ENCODE measurements around the gene ITPR2.

The ITPR2 gene

DNA sequence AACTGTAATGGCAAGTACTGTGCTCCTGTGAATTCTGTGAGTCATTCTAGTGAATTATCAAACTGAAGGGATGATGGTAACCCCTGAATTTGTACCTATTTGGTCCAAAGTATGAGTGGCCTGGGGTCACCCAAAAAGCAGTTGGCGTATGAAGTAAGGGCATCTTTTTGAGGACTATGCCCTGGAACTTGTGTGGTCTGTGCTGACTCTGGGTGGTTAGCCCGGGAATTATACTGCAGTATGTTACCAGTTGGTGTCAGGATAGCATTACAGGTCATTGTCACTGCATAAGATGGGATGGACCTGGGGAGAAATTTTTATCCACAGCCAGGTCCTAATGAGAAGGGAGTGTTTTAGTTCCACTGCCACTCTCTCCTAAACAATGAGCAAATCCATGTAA is 462.9 kb downstream of the ITPR2 start:
- H3K27ac ChIP-seq (ENCODE audit: low read depth, low read length, poor library complexity, severe bottlenecking), result no peak overlapping the region
- no peaks in the 10 kb centered on the region for H3K4me1 ChIP-seq (ENCODE audit: insufficient read depth, low read length, severe bottlenecking)
- H3K9me2 ChIP-seq (ENCODE audit: low read depth, low read length), result no peaks in the 10 kb centered on the region
- no peaks in the 10 kb centered on the region for H3K79me2 ChIP-seq (ENCODE audit: insufficient read depth, low read length)
- TF ChIP-seq, protein P1, sequence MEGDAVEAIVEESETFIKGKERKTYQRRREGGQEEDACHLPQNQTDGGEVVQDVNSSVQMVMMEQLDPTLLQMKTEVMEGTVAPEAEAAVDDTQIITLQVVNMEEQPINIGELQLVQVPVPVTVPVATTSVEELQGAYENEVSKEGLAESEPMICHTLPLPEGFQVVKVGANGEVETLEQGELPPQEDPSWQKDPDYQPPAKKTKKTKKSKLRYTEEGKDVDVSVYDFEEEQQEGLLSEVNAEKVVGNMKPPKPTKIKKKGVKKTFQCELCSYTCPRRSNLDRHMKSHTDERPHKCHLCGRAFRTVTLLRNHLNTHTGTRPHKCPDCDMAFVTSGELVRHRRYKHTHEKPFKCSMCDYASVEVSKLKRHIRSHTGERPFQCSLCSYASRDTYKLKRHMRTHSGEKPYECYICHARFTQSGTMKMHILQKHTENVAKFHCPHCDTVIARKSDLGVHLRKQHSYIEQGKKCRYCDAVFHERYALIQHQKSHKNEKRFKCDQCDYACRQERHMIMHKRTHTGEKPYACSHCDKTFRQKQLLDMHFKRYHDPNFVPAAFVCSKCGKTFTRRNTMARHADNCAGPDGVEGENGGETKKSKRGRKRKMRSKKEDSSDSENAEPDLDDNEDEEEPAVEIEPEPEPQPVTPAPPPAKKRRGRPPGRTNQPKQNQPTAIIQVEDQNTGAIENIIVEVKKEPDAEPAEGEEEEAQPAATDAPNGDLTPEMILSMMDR (IDR thresholded peaks at IDR 0.05; ENCODE audit: low read length), result no peak
- no peak for TF ChIP-seq EZH2 (IDR thresholded peaks at IDR 0.05; ENCODE audit: borderline replicate concordance, low read length)
- no peak overlapping the region for H3K4me3 ChIP-seq (ENCODE audit: low read depth, low read length, poor library complexity, severe bottlenecking)
- no peaks in the 10 kb centered on the region for H3F3A ChIP-seq (ENCODE audit: insufficient read depth, low read length)
- H3K27me3 ChIP-seq (ENCODE audit: insufficient read depth, low read length), result no peaks in the 10 kb centered on the region
- no peaks in the 10 kb centered on the region for H3K36me3 ChIP-seq (ENCODE audit: insufficient read depth, low read length)
- H3K9ac ChIP-seq (ENCODE audit: low read length), result no peak overlapping the region
- no peak overlapping the region for H2AFZ ChIP-seq (ENCODE audit: low read length)
- no peaks in the 10 kb centered on the region for H3K9me3 ChIP-seq (ENCODE audit: low read length)
- no peaks in the 10 kb centered on the region for H4K20me1 ChIP-seq (ENCODE audit: insufficient read depth, low read length)
- H3K4me2 ChIP-seq (ENCODE audit: low read length), result no peak overlapping the region

DNA sequence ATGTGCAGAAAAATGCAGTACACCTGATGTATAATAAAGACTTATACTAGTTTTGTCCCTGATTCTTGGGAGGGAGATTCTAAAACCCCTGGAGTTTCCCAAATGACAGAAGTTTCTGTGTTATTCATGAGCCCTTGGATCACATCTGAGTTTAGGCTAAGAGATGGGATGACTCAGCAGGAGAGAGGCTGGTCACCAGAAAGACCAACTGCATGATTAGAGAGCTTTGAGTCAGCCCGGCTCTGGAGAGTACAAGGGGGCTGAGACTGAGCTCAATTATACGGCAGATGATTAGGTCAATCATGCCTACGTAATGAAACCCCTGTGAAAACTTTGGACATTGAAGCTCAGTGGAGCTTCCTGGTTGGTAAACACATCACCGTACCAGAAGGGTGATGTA is 463.4 kb downstream of the ITPR2 start:
- H3K27me3 ChIP-seq (ENCODE audit: insufficient read depth, low read length), result no peaks in the 10 kb centered on the region
- no peak overlapping the region for H3K4me3 ChIP-seq (ENCODE audit: low read depth, low read length, poor library complexity, severe bottlenecking)
- no peak overlapping the region for H2AFZ ChIP-seq (ENCODE audit: low read length)
- H3K4me2 ChIP-seq (ENCODE audit: low read length), result no peak overlapping the region
- no peaks in the 10 kb centered on the region for H3K4me1 ChIP-seq (ENCODE audit: insufficient read depth, low read length, severe bottlenecking)
- H3K36me3 ChIP-seq (ENCODE audit: insufficient read depth, low read length), result no peaks in the 10 kb centered on the region
- H3K27ac ChIP-seq (ENCODE audit: low read depth, low read length, poor library complexity, severe bottlenecking), result no peak overlapping the region
- H3K9ac ChIP-seq (ENCODE audit: low read length), result no peak overlapping the region
- H3K79me2 ChIP-seq (ENCODE audit: insufficient read depth, low read length), result no peaks in the 10 kb centered on the region
- no peaks in the 10 kb centered on the region for H3F3A ChIP-seq (ENCODE audit: insufficient read depth, low read length)
- TF ChIP-seq EZH2 (IDR thresholded peaks at IDR 0.05; ENCODE audit: borderline replicate concordance, low read length), result no peak
- H3K9me3 ChIP-seq (ENCODE audit: low read length), result no peaks in the 10 kb centered on the region
- no peaks in the 10 kb centered on the region for H3K9me2 ChIP-seq (ENCODE audit: low read depth, low read length)
- no peaks in the 10 kb centered on the region for H4K20me1 ChIP-seq (ENCODE audit: insufficient read depth, low read length)

DNA sequence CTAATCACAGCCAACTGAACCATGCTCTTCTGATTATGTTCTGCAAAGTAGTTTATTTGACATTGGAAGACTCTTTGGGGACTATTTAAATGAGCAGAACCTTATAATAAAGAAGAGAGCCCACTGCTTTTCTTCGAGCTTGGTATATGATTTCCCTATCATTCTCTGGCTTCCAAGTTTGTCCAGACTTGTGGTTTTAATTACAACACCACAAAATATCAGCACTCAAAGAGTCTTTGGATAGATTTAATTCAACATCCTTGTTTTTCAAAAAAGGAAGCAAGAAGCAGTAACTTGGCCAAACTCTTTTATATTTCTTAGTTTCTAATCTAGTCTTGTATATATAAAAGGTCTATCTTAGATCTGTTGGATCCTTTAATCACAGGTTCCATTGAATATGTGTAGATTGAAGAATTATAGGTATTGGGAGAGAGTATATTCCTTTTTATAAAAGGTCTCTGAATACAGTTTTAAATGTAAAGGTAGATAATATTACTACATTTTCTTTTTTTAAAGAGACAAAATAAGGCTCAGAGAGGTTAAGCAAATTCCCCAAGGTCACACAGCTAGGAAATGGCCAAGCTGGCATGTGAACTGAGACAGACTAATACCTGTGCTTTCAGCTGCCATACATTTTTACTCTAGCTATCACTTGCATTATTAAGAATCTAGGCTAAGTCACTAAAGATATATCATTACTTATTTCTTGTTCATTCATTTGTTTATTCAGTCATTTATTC is 464.8 kb downstream of the ITPR2 start:
- H3K4me1 ChIP-seq (ENCODE audit: insufficient read depth, low read length, severe bottlenecking), result no peaks in the 10 kb centered on the region
- TF ChIP-seq, protein P1 (IDR thresholded peaks at IDR 0.05; ENCODE audit: low read length), result no peak
- no peak for TF ChIP-seq EZH2 (IDR thresholded peaks at IDR 0.05; ENCODE audit: borderline replicate concordance, low read length)

DNA sequence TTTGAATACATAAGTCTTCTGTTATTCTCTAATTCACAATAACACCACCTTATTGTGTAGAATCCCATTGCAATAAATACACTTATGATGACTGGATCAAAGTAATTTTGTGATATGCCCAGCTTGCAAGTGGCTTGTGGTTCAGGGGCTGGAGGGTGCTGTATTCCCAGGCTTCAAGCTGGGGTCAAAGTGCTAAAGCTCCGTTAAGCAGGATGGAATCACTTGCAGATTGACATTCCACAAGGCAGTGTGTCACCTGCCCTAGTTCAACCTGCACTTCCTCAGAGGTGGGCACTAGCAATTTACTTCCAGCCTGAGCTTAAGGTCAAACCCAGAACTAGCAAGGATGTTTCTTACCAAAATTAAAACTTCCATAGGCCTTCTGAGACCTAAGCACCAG is 471.0 kb downstream of the ITPR2 start:
- Histone ChIP-seq H3K79me2 (ENCODE audit: insufficient read depth, low read length) (no peaks in the 10 kb centered on the region), H3K27me3 (ENCODE audit: insufficient read depth, low read length) (no peaks in the 10 kb centered on the region), H3F3A (ENCODE audit: insufficient read depth, low read length) (no peaks in the 10 kb centered on the region), H3K27ac (ENCODE audit: low read depth, low read length, poor library complexity, severe bottlenecking) (no peak overlapping the region), H4K20me1 (ENCODE audit: insufficient read depth, low read length) (no peaks in the 10 kb centered on the region), H3K4me1 (ENCODE audit: insufficient read depth, low read length, severe bottlenecking) (no peaks in the 10 kb centered on the region), H3K9me3 (ENCODE audit: low read length) (no peaks in the 10 kb centered on the region), H3K9ac (ENCODE audit: low read length) (no peak overlapping the region), H3K4me3 (ENCODE audit: low read depth, low read length, poor library complexity, severe bottlenecking) (no peak overlapping the region), H3K4me2 (ENCODE audit: low read length) (no peak overlapping the region), H3K9me2 (ENCODE audit: low read depth, low read length) (no peaks in the 10 kb centered on the region), H3K36me3 (ENCODE audit: insufficient read depth, low read length) (no peaks in the 10 kb centered on the region), H2AFZ (ENCODE audit: low read length) (no peak overlapping the region)
- TF ChIP-seq, protein P1 (IDR thresholded peaks at IDR 0.05; ENCODE audit: low read length), result no peak
- no peak for TF ChIP-seq EZH2 (IDR thresholded peaks at IDR 0.05; ENCODE audit: borderline replicate concordance, low read length)

More for the DNA sequence above, 464.8 kb downstream of the ITPR2 start:
- Histone ChIP-seq H2AFZ (ENCODE audit: low read length) (no peak overlapping the region), H3K4me3 (ENCODE audit: low read depth, low read length, poor library complexity, severe bottlenecking) (no peak overlapping the region), H3K36me3 (ENCODE audit: insufficient read depth, low read length) (no peaks in the 10 kb centered on the region), H3K9me3 (ENCODE audit: low read length) (no peaks in the 10 kb centered on the region), H3K9ac (ENCODE audit: low read length) (no peak overlapping the region), H3F3A (ENCODE audit: insufficient read depth, low read length) (no peaks in the 10 kb centered on the region), H3K9me2 (ENCODE audit: low read depth, low read length) (no peaks in the 10 kb centered on the region), H3K27ac (ENCODE audit: low read depth, low read length, poor library complexity, severe bottlenecking) (no peak overlapping the region), H3K4me2 (ENCODE audit: low read length) (no peak overlapping the region), H3K79me2 (ENCODE audit: insufficient read depth, low read length) (no peaks in the 10 kb centered on the region), H3K27me3 (ENCODE audit: insufficient read depth, low read length) (no peaks in the 10 kb centered on the region), H4K20me1 (ENCODE audit: insufficient read depth, low read length) (no peaks in the 10 kb centered on the region)

All from OCI-LY1 (cell line).